PC-9 (cell line): ENCODE results near the gene CAMLG. TPM values are rescaled to one million over a fixed set of nuclear protein-coding genes. Genes with fewer than 3 reads are reported as not detected.
A peak's percentile ranks its signal among the peaks of the same experiment; 100 is the strongest.
"Not testable (repeated sequence)": the region's sequence is repeated elsewhere in the genome, so short reads cannot be mapped to it uniquely, and the experiment has no call there.

Source experiments
- Bru-seq: library from RNA; stranded (reverse); fragments of 400-500 nt; gene quantifications from one replicate; lab custom pipeline; 2021; lab: Mats Ljungman, UMichigan
- BruChase-seq, 2 experiments: library from RNA; stranded (reverse); fragments of 400-500 nt; gene quantifications; one replicate each; lab custom pipeline; 2021; lab: Mats Ljungman, UMichigan
- BruUV-seq: library from RNA; stranded (reverse); fragments of 400-500 nt; replicated peaks from 2 replicates; lab custom pipeline; 2021; lab: Mats Ljungman, UMichigan
- CTCF ChIA-PET: fragments of 300-600 bp; sonication (Branson Sonifier 250); formaldehyde crosslinking; loops from one replicate; lab custom pipeline; 2022; ENCODE audit warnings: antibody characterized with exemption; lab: Charles Lee
- POLR2A ChIA-PET: fragments of 300-600 bp; sonication (Branson Sonifier 250); formaldehyde crosslinking; loops from one replicate; lab custom pipeline; 2022; ENCODE audit warnings: antibody characterized with exemption; ENCODE audit not compliant: unreplicated experiment; lab: Charles Lee
- DNase-seq, 2 experiments: peaks; one replicate each; pipeline versions ENCODE4 v3.0.0 to v3.0.0-alpha.2; 2015 to 2022; ENCODE audit warnings: mixed read lengths in 1 of 2
- H2AFZ ChIP-seq: fragments of 200-600 bp; sonication (generic); 2 replicates; pipeline ENCODE4 v1.8.1; 2017; ENCODE audit warnings: antibody characterized with exemption
- H3F3A ChIP-seq: fragments of 200-600 bp; sonication (generic); 2 replicates; pipeline ENCODE4 v1.8.1; 2017; ENCODE audit warnings: antibody characterized with exemption, mild to moderate bottlenecking, low read depth; ENCODE audit not compliant: insufficient read depth
- H3K27ac ChIP-seq: fragments of 200-600 bp; sonication (generic); 2 replicates; pipeline ENCODE4 v1.6.1; 2016; ENCODE audit warnings: mixed run types
- H3K27me3 ChIP-seq: fragments of 200-600 bp; sonication (generic); 2 replicates; pipeline ENCODE4 v1.6.1; 2016; ENCODE audit warnings: low read depth, mixed run types; ENCODE audit not compliant: insufficient read depth
- H3K36me3 ChIP-seq: fragments of 200-600 bp; sonication (generic); 2 replicates; pipeline ENCODE4 v1.6.1; 2016; ENCODE audit warnings: low read depth, mixed run types
- H3K4me1 ChIP-seq: fragments of 200-600 bp; sonication (generic); replicated peaks from 2 replicates; pipeline ENCODE4 v1.6.1; 2016; ENCODE audit warnings: mixed run types; ENCODE audit not compliant: insufficient read depth
- H3K4me2 ChIP-seq: fragments of 200-600 bp; sonication (generic); 2 replicates; pipeline ENCODE4 v1.6.1; 2017; ENCODE audit warnings: mixed run types
- H3K4me3 ChIP-seq: fragments of 200-600 bp; sonication (generic); 2 replicates; pipeline ENCODE4 v1.6.1; 2016; ENCODE audit warnings: mixed run types
- H3K79me2 ChIP-seq: fragments of 200-600 bp; sonication (generic); 2 replicates; pipeline ENCODE4 v1.6.1; 2017; ENCODE audit warnings: low read depth, mixed run types
- H3K9me2 ChIP-seq: fragments of 200-600 bp; sonication (generic); 2 replicates; pipeline ENCODE4 v1.8.1; 2017; ENCODE audit warnings: mild to moderate bottlenecking; ENCODE audit not compliant: insufficient read depth
- H3K9me3 ChIP-seq: fragments of 200-600 bp; sonication (generic); 2 replicates; pipeline ENCODE4 v1.8.1; 2016; ENCODE audit warnings: low read depth; ENCODE audit not compliant: insufficient read depth
- H4K20me1 ChIP-seq: fragments of 200-600 bp; sonication (generic); 2 replicates; pipeline ENCODE4 v1.8.1; 2017; ENCODE audit not compliant: insufficient read depth
- CTCF ChIP-seq: fragments of 200-600 bp; sonication (generic); conservative IDR thresholded peaks from 2 replicates; pipeline ENCODE4 v1.6.1; 2017; ENCODE audit warnings: mixed run types, antibody characterized with exemption, mild to moderate bottlenecking, moderate library complexity
- EZH2 ChIP-seq: fragments of 200-600 bp; sonication (generic); IDR thresholded peaks from 2 replicates; pipeline ENCODE4 v1.8.0; 2017; ENCODE audit warnings: antibody characterized with exemption, low read depth
- intact Hi-C: fragments of 100-400 bp; cut with micrococcal nuclease; formaldehyde crosslinking; loops from one replicate; pipeline ENCODE4 v1.10.0; 2022; ENCODE audit not compliant: unreplicated experiment
- long read RNA-seq: library from polyadenylated mRNA; stranded (forward); transcript quantifications from one replicate; pipeline ENCODE4 v2.0.0, GENCODE V29; 2022
- total RNA-seq: library from RNA; stranded (reverse); gene quantifications from 2 replicates; pipeline ENCODE4 v1.2.3, GENCODE V29; 2021

Gene CAMLG
- total RNA-seq (24.4 and 28.0 TPM in 2 replicates), Bru-seq, nascent RNA (percentile 70 among the genes with signal in this experiment), BruChase-seq, experiment 1, labeled RNA remaining after a 2-hour chase (percentile 71 among the genes with signal in this experiment), BruChase-seq, experiment 2, labeled RNA remaining after a 6-hour chase (percentile 82 among the genes with signal in this experiment)
- long read RNA-seq, transcript CAMLG-201 (4 exons, 2,221 nt) = major isoform, 25 of 121 reads
- long read RNA-seq, partial matches to known transcripts = 76 of 121 reads
- long read RNA-seq, other reads (novel, unspliced or antisense) = 16 of 121 reads

- H3K4me2 ChIP-seq = peak within 1 kb of the TSS; percentile 82
- CTCF ChIA-PET = interaction anchor here (0.6 to 1.0 kb wide), 6 partner anchors 11 to 327 kb away, joined by 3 to 10 read pairs (median 3); partner anchors contain the start of gene CDKN2AIPNL
- H3K36me3 ChIP-seq = 0 out of 2 replicates have a peak, but pooled peaks cover 10% of the 10 kb centered on the region
- H3K9me3 ChIP-seq = no peaks in the 10 kb centered on the region
- peak; percentile 91 to 97 for DNase-seq
- no peaks in the 10 kb centered on the region for H3K9me2 ChIP-seq
- intact Hi-C loops = loop anchor here (1.0 to 5.0 kb wide), 7 partner anchors 152 to 561 kb away; partner anchors contain the start of genes JADE2, PCBD2, SKP1 and UBE2B
- H3K4me1 ChIP-seq = peaks cover 14% of the 10 kb centered on the region
- H2AFZ ChIP-seq = peak within 1 kb of the TSS; percentile 95
- no TSS peak for BruUV-seq
- H4K20me1 ChIP-seq = no peaks in the 10 kb centered on the region
- peak within 1 kb of the TSS; percentile 72 for H3K4me3 ChIP-seq
- H3K27me3 ChIP-seq = no peaks in the 10 kb centered on the region
- peak within 1 kb of the TSS; percentile 83 for H3K27ac ChIP-seq
- 0 out of 2 replicates have a peak, but pooled peaks cover 10% of the 10 kb centered on the region for H3F3A ChIP-seq
- TF ChIP-seq CTCF (peak; percentile 70), EZH2 (no peak)
- peaks cover 36% of the 10 kb centered on the region for H3K79me2 ChIP-seq
- POLR2A ChIA-PET = interaction anchor here (0.6 kb wide), 2 partner anchors 85 to 232 kb away, joined by 4 read pairs; no protein-coding TSS in a partner anchor
Measured at GRCh38 chr5:134738133-134738962, at the start of gene CAMLG. Gene CAMLG, plus strand, starts transcription at chr5:134738548. Its CDS starts 73 bp downstream, at chr5:134738621.

- H3K9me3 ChIP-seq, H3K4me3 ChIP-seq, H3K4me2 ChIP-seq, H3F3A ChIP-seq, CTCF ChIA-PET, H3K9me2 ChIP-seq, H3K4me1 ChIP-seq, H3K27me3 ChIP-seq, DNase-seq, intact Hi-C loops, BruUV-seq, H4K20me1 ChIP-seq, H3K79me2 ChIP-seq, H3K27ac ChIP-seq, H2AFZ ChIP-seq, POLR2A ChIA-PET: not testable (repeated sequence)
- peaks cover 17% of the 10 kb centered on the region for H3K36me3 ChIP-seq
Measured at GRCh38 chr5:134690144-134690543, 48.2 kb upstream of the CAMLG start.

- Histone ChIP-seq H2AFZ (no peak overlapping the region), H3K4me3 (no peak overlapping the region), H3K9me3 (no peaks in the 10 kb centered on the region), H3K36me3 (peaks cover 5% of the 10 kb centered on the region), H3K4me1 (no peaks in the 10 kb centered on the region), H3F3A (peaks cover 5% of the 10 kb centered on the region), H3K27ac (no peak overlapping the region), H3K27me3 (no peaks in the 10 kb centered on the region), H3K9me2 (no peaks in the 10 kb centered on the region), H4K20me1 (no peaks in the 10 kb centered on the region), H3K4me2 (no peak overlapping the region), H3K79me2 (no peaks in the 10 kb centered on the region)
- no peak for DNase-seq
- CTCF ChIA-PET = interaction anchor here (0.6 kb wide), 1 partner anchor 424 kb away, joined by 3 read pairs; no protein-coding TSS in a partner anchor
- TF ChIP-seq CTCF (no peak), EZH2 (no peak)
- BruUV-seq = no TSS peak
- POLR2A ChIA-PET = interaction anchor here (0.7 kb wide), 1 partner anchor 611 kb away, joined by 3 read pairs; no protein-coding TSS in a partner anchor
- intact Hi-C loops = no loop called here
Measured at GRCh38 chr5:134692722-134693121, 45.6 kb upstream of the CAMLG start.
